ENCODE results near the gene KLHDC1.

DNA sequence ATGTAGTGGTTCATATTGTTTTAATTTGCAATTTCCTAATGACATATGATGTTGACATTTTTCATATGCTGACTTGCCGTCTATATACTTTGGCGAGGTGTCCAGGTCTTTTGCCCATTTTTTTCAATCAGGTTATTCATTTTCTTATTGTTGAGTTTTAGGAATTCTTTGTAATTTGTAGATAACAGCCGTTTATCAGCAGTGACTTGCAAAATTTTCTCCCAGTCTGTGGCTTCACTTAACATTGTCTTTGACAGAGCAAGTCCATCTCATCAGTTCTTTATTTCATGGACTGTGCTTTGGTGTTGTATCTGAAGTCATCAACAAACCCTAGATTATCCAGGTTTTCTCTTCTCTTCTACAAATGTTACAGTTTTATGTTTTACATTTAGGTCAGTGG is 62.5 kb downstream of the KLHDC1 start:
- TF ChIP-seq CTCF (IDR thresholded peaks at IDR 0.05) (no peak), POLR2AphosphoS5 (IDR thresholded peaks at IDR 0.05; ENCODE audit: insufficient read depth in 1 of 2, low read depth in 1 of 2) (no peak)

Measured in vagina (tissue), 2 donors.